NCI-H2029 treated with DMSO at 0.1 percent for 48 hours (cell line): ENCODE results near the gene ZFP69.
"Not testable (repeated sequence)": the region's sequence is repeated elsewhere in the genome, so short reads cannot be mapped to it uniquely, and the experiment has no call there.

Experiments
- DNase-seq: peaks from one replicate; lab custom pipeline; 2025; lab: John Stamatoyannopoulos, UW

The ZFP69 gene

GRCh38 chr1:40476924-40477677, at the start of gene ZFP69:
Gene ZFP69, plus strand, starts transcription at chr1:40477290. Its CDS starts 2,072 bp downstream, at chr1:40479362.
- peak; percentile 94 for DNase-seq

DNA sequence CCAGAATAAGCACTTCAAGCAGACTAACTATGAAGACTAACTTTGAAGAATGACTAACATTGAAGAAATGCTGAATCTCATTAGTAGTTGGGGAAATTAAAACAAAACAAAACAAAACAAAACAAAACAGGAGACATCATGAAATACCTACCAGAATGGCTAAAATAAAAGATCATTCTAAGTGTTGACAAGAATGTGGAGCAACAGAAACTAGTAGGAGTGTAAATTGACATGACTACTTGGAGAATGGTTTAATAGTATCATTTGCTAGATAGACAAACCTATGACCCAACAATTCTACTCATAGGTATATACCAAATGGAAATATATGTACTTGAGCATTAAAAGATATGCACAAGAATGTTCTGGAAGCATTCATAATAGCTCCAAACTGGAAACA, 45.7 kb upstream of the ZFP69 start:
- no peak for DNase-seq

GRCh38 chr1:40432644-40433390, 44.3 kb upstream of the ZFP69 start:
- DNase-seq: no peak

DNA sequence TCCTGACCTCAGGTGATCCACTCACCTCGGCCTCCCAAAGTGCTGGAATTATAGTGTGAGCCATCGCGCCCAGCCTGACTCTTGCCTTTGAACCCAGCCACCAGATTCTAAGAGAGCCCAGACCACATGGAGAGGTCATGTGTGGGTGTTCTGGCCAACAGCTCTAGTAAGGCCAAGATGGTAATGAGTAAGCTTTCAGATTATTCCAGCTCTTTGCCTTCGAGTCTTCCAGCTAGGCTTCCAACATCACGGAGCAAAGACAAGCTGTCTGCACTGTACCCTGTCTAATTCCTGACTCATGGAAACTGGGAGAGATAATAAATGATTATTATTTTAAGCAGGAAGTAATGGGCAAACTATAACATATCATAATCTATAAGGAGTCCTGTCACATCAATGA, 41.6 kb upstream of the ZFP69 start:
- no peak for DNase-seq

DNA sequence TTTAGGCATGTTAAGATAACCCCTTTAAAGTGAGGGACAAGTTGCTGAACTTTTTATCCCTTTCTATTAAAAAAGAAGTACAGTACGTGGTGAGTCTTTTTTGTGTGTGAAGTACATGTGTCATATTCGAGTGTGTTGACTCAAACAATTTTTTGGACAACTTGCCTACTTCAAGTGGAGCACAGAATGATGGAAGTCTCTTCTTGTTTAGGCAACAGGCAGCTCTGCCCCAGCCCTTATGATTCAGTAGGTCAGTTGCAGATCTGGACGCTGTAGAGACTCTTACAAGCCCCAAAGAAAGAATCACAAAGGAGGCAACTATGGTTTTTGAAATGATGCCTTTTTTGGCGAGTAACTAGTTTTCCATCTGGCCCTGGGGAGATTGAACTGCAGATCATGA, 41.2 kb upstream of the ZFP69 start:
- no peak for DNase-seq

GRCh38 chr1:40438391-40439015, 38.6 kb upstream of the ZFP69 start:
- peak; percentile 85 for DNase-seq

GRCh38 chr1:40439247-40439646, 37.8 kb upstream of the ZFP69 start:
- peak; percentile 86 for DNase-seq

GRCh38 chr1:40449684-40450494, 27.2 kb upstream of the ZFP69 start, which contains the start of gene ZFP69B:
Gene ZFP69B, plus strand, starts transcription at chr1:40450476. Its CDS starts 486 bp downstream, at chr1:40450962.
- peak; percentile 100 for DNase-seq

- peak; percentile 98 for DNase-seq
Measured at GRCh38 chr1:40450495-40451237, 26.4 kb upstream of the ZFP69 start.

DNA sequence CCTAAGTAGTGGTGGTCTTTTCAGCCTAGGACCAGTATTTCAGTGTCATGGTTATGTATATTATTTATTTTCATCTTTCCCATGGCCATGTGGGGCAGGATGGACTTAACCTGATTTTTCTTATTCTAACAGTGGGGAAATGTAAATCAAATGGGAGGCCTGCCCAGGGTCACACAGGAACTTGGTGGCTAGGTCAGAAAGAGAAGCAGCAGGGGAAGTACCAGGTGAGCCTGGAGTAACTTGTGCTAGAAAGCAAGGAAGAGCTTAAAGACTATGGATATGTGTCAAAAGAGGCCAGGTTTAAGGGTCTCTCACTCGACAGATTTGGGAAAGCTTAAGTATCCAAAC, 25.9 kb upstream of the ZFP69 start:
- DNase-seq: no peak

GRCh38 chr1:40454873-40455272, 22.2 kb upstream of the ZFP69 start:
- DNase-seq: no peak

DNA sequence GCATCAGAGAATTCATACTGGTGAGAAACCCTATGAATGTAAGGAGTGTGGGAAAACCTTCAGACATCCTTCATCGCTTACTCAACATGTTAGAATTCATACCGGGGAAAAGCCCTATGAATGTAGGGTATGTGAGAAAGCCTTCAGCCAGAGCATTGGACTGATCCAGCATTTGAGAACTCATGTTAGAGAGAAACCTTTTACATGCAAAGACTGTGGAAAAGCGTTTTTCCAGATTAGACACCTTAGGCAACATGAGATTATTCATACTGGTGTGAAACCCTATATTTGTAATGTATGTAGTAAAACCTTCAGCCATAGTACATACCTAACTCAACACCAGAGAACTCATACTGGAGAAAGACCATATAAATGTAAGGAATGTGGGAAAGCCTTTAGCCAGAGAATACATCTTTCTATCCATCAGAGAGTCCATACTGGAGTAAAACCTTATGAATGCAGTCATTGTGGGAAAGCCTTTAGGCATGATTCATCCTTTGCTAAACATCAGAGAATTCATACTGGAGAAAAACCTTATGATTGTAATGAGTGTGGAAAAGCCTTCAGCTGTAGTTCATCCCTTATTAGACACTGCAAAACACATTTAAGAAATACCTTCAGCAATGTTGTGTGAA, 14.0 kb upstream of the ZFP69 start:
- peak; percentile 91 for DNase-seq

DNA sequence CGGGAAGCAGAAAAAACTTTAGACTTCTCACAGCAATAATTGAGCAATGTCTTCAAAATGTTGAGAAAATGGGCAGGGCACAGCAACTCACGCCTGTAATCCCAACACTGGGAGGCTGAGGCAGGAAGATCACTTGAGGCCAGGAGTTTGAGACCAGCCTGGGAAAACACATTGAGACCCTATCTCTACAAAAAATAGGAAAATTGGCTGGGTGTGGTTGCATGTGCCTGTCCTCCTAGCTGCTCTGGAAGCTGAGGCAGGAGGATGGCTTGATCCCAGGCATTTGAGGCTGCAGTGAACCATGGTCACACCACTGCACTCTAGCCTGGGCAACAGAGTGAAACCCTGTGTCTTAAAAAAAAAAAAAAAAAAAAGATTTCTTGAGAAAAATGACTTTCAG, 7.8 kb upstream of the ZFP69 start:
- no peak for DNase-seq

- DNase-seq: no peak
Measured at GRCh38 chr1:40475268-40475667, 1.8 kb upstream of the ZFP69 start.

DNA sequence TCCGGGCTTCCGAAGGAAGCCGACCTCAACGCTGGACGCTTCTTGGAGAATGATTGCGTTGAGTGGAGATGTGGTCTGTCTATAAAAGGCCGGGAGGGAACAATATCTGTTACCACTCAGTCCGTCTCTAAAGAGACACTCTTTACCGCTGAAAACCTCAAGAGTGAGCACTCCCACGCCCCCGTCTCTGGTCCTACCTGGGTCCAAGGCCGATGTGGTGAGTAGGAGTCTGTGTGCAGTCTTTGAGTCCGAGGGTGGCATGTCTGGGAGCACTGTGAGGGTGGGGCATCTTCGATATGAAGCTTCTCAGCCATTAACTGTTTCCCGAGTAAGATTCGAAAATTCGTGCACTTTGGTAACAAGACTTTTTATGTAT, 576 bp downstream of the ZFP69 start:
- DNase-seq: peak; percentile 88

DNA sequence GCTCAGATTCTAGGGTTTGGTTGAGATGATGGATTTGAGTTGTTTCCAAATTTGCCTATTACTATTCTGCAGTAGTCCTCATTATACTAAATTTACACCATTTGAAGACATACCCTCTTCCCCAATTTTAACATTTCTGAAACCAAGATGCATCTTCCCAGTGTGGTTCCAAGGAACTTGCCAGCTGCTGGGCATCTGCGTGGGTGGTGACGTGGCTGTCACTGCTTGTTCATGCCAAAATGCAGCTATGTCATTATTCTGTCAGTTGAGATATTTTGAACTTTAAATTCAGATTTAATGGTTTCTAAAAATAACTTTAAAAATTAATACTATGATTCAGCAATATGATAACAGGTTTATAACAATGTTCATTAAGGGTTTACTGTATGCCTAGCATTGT, 1.2 kb downstream of the ZFP69 start:
- peak; percentile 76 for DNase-seq

GRCh38 chr1:40479156-40479555, 2.1 kb downstream of the ZFP69 start:
- no peak for DNase-seq

GRCh38 chr1:40495315-40495903, 18.3 kb downstream of the ZFP69 start:
- no peak for DNase-seq

- not testable (repeated sequence) for DNase-seq
Measured at GRCh38 chr1:40502651-40503050, 25.6 kb downstream of the ZFP69 start.

- DNase-seq: peak; percentile 86
Measured at GRCh38 chr1:40507973-40508372, 30.9 kb downstream of the ZFP69 start.
